Glomerular visceral epithelial cell (primary cell): ENCODE data around the gene ERC2.

ENCODE experiments used
- DNase-seq: peaks from one replicate; pipeline ENCODE4 v3.0.0-alpha.2; 2016; ENCODE audit errors: extremely low spot score

ERC2 gene

DNA sequence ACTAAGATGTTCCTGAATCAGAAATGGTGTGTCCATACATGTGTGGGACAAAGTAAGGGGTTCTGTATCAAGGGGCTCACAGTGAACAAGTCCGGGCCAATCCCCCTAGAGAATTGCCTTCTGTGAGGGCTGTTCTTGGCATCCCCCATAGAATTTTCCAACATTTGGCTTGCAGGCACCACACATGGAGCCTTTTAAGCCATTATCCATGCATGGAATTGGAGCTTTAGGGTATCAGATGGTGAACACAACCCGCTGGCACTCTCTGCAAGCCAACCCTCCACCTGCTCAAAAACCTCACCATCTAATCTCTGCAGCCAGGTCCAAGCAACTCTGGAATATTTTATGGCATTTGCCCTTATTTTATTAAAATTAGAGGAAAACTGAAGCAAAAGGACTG, 278.7 kb downstream of the ERC2 start:
- no peak for DNase-seq

DNA sequence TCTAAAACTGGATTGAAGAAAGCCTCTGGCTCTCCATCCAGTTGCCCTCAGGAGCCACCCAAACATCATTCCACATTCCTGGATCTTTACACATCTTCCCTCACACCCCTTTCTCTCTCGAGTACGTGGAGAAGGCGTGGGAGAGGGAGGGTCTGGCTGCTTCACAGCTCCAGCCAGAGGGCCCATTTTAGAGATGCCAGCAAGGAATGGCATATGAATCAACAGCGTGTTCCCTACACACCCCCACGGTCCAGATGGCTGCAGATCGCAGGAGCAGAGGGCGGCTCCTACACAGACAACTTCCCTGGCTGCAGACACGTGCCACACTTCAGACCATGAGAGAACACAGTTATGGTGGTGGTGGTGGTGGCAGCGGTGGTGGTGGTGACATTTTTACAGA, 280.1 kb downstream of the ERC2 start:
- DNase-seq, result no peak

DNA sequence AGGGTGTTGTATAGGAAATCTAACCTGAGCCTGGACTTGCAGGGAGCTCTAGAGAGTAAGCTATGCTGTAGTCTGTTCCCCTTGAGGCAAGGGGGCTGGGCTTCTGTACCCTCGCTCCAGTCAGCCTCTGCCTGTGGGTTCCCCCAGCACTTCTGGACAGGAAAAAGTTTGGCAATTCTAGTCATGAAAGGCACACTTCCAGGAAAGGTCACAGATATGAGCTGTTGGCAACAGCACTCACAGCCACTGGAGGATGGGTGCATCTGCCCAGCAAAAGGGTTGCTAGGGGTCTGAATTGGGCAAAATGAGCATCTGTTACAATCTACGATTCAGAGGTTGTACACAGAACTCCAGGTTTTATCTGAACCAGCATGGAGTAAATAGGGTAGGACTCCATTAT, 281.2 kb downstream of the ERC2 start:
- no peak for DNase-seq

DNA sequence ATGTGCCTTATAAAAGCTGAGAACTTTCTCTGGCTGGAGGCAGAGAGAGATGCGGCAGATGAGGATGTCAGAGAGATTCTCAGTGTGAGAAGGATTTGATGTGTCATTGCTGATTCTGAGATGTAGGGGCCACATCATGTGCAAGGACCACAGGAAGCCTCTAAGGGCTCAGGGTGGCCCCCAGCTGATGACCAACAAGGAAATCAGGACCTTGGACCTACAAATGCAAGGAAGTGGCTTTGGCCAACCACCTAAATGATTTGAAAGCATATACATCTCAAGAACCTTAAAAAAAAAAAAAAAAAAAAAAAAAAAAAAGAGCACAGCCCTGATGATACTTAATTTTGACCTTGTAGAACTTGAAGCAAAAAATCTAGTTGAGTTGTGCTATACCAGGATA, 282.4 kb downstream of the ERC2 start:
- no peak for DNase-seq

DNA sequence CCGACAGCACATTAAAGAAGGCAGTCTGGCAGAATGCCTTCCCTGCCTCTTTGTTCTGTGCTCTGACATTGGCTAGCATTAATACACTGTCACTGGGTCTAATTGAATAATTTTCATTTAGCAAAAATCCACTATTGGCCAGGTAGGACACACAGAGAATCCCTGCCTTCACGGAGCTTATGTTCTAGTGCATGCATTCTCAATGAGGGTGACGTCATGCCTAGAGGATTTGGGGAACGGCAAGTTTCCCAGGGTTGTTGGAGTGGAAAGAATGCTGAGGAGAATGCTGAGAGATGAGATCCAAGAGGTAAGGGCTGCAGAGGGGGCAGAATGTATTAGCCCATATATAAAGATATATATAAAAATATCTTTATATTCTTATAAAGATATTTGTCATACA, 284.7 kb downstream of the ERC2 start:
- no peak for DNase-seq

DNA sequence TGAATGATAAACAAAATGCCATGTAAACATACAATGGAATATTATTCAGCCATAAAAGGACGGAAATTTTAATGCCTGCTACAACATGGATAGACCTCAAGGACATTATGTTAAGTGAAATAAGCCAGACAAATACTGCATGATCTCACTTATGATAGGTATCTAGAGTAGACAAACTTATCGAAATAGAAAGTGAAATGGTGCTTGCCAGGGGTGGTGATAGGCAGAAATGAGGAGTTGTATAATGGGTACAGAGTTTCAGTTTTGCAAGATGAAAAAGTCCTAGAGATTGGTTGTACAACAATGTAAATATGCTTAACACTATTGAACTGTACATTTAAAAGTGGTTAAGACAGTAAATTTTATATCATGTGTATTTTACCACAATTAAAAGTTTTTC, 287.8 kb downstream of the ERC2 start:
- DNase-seq, result no peak

DNA sequence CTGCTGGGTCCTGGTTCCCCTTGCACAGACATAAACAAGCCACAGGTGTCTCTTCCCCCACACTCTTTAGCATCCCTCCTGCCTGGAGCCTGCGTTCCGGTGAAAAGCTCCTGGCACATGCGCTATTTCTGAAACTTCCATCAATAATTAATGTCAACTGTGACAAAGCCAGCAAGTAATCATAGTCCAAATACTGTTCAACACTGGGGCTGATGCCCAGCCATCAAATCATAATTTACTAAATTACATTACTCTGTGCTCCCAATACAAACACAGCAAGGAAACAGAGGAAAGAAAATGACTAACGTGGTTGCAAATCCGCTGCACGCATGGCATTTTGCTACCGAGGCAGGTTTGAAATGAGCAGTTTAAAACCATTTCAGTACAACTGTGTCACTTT, 294.7 kb downstream of the ERC2 start:
- no peak for DNase-seq

DNA sequence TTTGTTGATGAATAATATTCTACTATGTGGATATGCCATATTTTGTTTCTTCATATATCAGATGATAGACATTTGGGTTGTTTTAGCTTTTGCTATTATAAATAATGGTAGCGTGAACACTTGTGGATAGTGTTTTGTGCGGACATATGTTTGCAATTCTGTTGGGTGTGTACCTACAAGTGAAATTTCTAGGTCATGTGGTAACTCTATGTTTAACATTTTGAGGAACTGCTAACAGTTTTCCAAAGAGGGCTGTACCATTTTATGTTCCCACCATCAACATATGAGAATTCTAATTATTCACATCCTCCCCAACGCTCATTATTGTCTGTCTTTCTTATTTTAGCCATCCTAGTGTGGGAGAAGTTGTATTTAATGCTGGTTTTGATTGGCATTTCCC, 303.8 kb downstream of the ERC2 start:
- no peak for DNase-seq

DNA sequence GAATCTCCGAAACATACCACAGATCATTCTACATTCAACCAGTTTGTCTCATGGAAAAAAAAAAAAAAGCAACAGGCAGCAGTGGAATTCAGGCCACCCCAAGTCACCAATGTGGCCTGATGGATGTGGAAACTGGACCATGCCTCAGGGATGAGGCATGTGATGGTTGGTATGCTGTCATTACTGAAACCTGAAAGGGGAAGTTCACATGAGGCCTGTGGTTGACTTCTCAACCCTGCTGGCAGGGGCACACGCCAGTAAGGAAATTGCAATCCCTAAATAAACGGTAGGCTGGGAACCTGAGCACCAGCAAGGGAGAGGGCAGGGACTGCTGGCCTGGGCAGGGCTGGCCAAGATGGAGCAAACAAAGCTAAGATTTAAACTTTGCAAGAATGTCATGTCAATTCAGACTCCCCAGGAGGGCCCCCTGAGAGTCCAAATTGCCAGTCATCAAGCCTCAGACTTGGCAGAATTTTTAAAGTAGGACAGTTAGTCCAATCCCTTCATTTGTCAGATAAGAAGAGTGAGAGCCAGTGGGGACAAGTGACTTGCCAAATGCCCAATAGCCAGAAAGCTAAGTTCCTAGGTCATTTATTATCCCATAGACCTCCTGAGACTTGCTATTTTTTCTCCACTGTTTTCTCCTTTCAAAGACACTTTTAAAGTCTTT, 310.4 kb downstream of the ERC2 start:
- peak; percentile 11 for DNase-seq

DNA sequence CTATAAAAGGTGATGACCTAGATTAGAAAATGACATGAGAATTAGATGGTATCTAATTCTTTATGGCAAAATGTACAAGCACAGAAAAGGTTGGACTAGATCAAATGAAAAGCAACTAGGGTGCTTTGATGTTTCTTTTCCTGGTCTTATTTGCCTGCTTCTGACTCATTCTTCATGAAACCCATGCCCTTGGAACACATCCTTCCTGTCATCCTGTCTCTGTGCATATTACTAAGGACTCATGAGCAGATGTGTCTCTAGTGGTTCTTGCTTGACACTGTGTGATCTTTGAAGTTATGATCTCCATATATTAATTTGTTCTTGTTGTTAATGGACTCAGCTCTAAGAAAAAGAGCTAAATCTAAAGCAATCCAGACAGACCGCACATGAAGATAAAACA, 314.0 kb downstream of the ERC2 start:
- DNase-seq, result no peak

DNA sequence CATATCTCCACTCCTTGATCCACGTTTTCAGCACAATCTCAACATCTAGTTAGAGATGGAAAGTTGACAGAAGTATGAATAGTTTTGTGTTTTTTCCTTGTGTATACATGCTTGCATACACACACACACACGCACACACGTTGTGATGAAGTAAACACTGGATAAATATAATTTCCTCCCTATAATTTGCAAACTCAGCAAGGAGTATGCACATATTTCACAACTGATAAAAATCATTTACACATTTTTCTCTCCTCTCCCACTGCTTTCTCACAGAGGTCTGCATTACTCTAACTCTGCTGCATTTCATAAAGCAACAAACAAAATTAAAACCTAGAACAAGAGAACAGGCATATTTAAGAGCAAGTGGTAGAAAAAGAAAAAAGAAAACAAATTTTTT, 320.9 kb downstream of the ERC2 start:
- DNase-seq, result no peak

DNA sequence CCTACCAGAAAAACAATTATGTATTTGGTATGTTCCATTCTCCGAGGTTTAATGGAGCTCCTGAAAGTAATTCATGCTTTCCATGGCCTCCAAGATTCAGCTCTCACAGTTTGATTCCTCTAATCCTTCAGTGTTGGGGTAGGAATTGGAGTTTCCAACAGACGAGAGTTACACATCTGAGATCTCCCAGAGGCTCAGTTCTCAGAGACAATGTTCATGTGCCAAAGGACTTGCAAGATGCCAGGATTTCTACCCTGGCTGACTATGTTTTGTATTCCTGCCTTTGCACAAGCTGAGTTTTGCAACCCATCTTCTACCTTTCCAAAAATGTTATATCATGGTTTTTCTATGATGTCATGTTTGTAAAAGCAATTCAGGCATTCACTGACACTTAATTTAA, 322.9 kb downstream of the ERC2 start:
- no peak for DNase-seq

DNA sequence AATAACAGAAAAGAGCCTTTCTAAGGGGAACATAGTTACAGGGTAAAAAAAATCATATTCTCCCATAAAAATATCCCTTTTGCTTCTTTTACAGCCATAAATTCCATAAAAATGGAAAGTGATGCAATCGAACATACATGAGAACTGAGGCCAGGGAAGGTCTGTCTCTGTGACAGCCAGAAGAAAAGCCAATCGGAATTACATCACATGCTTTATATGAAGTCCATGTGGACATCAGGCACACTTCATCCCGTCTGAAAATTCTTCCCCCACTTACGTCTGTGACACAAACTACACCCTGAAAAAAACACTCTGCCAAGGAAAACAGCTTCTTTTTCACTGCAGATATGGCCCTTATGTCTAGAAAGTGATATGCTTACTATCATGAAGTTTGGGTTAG, 323.5 kb downstream of the ERC2 start:
- no peak for DNase-seq

DNA sequence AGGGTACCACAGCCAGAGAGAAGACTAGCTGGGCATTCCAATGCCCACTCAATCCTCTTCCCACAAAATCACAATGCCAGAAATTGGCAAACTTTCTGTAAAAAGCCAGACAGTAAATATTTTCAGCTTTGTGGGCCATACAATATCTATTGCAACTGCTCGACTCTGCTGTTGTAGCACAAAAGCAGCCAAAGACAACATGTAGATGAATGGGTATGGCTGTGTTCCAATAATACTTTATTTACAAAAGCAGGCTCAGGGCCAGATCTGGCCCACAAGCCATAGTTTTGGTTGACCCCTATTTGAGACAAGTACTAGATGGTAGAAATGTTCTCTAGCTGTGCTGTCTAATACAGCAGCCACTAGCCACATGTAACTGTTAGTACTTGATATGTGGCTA, 330.9 kb downstream of the ERC2 start:
- no peak for DNase-seq

DNA sequence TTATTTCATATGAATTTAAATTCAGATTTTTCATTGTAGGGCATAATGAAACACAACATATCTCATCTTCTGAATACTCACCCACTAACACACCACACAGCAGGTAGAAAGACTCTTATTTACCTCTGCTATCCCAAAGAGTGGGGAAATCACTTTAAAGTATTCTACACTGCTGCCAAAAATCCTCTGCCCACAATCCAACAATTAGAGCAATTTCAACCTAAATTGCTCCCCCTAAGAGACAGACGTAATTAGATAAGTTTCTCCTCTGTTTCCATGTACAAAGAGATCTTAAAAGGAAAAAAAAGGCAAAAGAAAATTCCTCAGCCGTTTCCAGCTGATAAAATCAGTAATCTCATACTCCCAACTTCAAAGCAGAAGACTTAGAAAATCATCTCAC, 331.8 kb downstream of the ERC2 start:
- DNase-seq, result no peak

DNA sequence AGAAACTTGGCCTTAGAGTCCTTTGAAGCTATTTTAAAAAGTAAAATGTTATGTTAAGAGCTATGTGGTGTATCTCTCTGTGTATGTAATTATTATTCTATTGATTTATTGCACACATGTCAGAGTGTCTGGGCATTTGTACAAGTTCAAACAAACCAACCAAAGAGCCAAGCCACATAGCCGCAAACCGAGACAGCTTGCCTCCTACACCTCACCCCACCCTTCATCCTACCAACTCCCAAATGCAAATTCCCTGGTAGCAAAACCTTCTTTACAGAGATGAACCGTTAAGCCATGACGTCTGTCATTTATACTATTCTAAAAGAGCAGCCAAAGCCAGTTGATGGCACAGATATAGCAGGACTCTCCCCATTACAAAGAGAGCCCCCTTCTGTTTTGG, 332.3 kb downstream of the ERC2 start:
- no peak for DNase-seq

DNA sequence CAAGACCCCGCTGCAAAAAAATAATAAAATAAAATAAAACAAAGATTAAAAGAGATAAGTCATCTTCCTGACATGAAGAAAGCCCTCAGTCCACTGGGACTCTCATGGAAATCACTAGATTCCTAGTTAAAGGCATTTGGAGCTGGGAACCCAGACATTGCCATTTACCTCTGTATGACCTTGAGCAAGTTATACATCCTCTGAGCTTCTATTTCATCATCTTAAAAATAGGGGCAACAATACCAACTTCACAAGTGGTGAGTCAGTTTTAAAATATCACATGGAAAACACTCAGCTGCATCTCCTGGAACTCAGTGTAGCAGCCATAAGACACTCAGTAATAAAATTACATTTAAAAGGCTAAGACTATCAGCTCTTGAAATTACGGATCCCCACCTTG, 334.8 kb downstream of the ERC2 start:
- peak; percentile 24 for DNase-seq

DNA sequence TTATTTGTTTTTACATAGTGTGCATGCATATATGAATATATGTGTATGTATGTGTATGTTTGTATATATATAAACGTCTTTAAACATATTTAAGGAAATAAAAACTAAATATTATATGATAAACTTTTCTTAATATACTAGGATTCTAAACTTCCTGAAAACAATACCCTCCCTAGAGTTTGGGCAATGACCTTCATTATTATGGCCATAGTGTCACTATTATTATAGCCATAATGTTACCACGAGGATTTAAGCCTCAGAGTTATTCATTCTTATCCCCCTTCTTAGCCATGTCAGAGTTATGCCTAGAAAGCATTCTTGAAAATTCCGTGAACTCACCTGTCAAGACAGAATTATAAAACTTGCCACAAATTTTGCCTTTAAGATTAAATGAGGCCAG, 335.5 kb downstream of the ERC2 start:
- DNase-seq, result no peak

DNA sequence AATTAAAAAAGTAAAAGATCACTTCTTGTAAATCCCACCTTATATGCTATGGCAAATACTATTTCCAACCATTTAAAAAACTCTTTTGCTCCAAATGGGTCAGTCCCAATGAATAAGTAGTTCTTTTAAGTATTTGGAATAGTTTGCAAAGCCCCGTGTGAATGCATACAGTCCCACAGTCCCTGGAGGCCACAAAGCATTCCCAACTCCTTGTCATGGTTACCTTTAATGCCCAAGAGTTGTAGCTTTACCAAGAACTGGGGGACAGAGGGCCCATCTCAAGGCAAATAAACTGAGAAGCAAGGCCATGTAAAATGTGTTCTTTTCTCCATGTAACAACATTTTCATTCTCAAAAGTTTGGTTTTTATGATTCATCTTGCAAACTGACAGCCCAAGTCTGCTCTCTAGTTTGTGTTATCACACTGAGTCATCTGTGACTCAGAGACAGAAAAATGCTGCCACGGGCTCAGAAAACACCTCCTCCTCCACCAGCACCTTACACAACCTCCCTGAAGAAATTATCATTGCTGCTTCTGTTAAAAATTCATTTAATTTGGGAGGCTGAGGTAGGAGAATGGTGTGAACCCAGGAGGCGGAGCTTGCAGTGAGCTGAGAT, 336.2 kb downstream of the ERC2 start:
- peak; percentile 86 for DNase-seq

DNA sequence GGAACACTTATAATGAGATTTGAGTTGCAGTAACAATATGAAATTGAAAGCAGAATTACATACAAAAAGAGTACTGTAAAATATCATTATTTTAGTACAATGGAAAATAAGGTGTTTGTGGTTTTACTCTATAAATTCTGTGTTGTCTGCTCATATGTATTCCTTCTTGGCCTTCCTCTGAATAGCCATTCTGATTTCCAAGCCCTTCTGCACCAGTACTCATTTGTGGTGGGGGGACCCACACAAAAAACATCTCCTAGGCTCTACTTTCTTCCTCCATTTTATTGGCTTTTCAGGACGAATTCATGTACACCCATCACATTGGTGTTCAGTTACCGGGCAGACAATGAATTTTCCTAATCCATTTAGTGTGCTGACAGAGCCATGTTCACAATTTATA, 338.2 kb downstream of the ERC2 start:
- DNase-seq, result no peak

DNA sequence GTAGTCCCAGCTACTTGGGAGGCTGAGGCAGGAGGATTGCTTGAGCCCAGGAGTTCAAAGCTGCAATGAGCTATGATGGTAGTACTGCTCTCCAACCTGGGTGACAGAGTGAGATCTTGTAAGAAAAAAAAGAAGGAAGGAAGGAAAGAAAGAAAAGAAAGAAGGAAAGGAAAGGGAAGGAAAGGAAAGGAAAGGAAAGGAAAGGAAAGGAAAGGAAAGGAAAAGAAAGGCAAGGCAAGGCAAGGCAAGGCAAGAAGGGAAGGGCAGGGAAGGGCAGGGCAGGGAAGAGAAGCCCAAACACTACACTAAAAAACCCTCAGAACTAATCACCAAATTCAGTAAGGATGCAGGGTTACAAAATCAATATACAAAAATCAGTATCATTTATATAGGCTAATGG, 341.6 kb downstream of the ERC2 start:
- no peak for DNase-seq

DNA sequence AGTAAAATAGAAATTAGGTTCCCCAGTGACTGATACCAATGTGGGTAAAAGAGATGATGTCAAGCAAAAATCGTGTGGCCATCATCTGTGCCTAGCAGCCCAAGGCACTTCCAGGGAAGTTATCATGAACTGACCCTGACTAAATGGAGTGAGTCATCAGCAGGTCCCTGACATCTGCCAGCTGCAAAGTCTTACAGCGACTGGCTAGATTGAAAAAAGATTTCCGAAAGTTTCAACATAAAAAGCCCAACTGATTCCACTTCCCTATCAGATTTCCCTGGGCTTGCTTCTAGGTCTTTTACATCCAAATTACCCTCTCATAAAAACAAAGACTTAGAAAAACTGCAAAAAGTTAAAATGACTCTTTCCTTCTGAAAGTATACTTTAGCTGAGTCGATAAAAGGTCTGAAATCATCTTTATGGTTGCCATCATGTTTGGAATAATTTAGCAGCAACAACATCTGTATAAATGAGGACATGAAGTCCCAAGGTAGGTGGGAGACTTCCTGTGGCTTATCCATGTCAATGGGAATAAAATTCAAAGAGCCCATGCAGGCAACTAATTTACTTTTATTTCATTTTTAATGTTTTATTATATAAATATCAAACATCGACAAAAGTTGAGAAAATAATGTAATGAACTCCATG, 342.8 kb downstream of the ERC2 start:
- peak; percentile 55 for DNase-seq

DNA sequence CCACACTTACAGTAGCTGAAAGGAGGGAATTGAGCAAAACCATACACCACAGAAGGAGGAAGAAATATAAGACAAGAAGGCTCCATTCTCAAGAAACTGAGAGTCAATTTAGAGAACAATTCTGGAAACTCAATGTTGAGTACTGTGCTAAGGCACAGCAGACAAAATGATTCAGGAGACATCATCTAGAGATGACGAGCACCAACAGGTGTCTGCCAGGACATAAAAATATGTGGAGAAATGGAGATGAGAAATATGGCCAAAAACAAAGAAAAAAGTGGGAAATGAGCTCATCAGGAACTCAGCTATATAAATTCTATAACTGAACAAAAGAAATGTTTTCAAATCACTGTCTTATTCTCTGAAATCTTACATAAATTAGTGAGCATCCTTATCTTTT, 343.7 kb downstream of the ERC2 start:
- DNase-seq, result no peak

DNA sequence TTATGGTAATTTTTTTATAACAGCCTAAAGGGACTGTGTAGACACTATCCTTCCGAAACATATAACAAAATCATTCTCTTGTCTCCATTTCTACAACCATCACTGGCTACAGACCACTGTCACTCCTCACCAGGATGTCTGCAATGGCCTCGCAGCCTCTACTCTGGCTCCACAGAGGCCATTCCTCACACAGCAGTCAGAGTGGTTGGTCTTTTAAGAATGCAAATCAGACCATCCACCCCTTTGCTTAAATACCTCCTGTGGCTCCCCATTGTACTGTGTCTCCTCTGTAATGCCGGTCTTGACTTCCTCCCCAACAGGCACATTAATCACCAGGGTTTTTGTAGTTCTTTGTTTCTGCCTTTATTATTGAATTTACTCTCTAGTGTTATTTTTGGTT, 344.8 kb downstream of the ERC2 start:
- no peak for DNase-seq
